Ammon's horn (tissue), 1 donor: ENCODE measurements around the gene ICA1.

ENCODE experiments used
- DNase-seq: peaks from one replicate; pipeline ENCODE4 v3.0.0-alpha.2; 2016; ENCODE audit warnings: low spot score

ICA1 gene

GRCh38 chr7:8159595-8159994 lies 102.4 kb downstream of the ICA1 start:
- no peak for DNase-seq

GRCh38 chr7:8157296-8157695 lies 104.7 kb downstream of the ICA1 start:
- no peak for DNase-seq

- no peak for DNase-seq
Measured at GRCh38 chr7:8155836-8156235, 106.1 kb downstream of the ICA1 start.

- no peak for DNase-seq
Measured at GRCh38 chr7:8154272-8154671, 107.7 kb downstream of the ICA1 start.

- DNase-seq = no peak
Measured at GRCh38 chr7:8152489-8153192, 109.3 kb downstream of the ICA1 start.

- DNase-seq = peak; percentile 27
Measured at GRCh38 chr7:8151161-8151725, 110.7 kb downstream of the ICA1 start.

GRCh38 chr7:8149222-8149621 lies 112.7 kb downstream of the ICA1 start:
- DNase-seq = no peak

GRCh38 chr7:8147760-8148463 lies 114.1 kb downstream of the ICA1 start:
- no peak for DNase-seq

- DNase-seq = no peak
Measured at GRCh38 chr7:8146788-8147413, 115.1 kb downstream of the ICA1 start.

- DNase-seq = no peak
Measured at GRCh38 chr7:8146106-8146787, 115.7 kb downstream of the ICA1 start.

- no peak for DNase-seq
Measured at GRCh38 chr7:8144856-8145255, 117.1 kb downstream of the ICA1 start.

- no peak for DNase-seq
Measured at GRCh38 chr7:8143151-8143874, 118.7 kb downstream of the ICA1 start.

- DNase-seq = no peak
Measured at GRCh38 chr7:8142477-8142876, 119.5 kb downstream of the ICA1 start.

- no peak for DNase-seq
Measured at GRCh38 chr7:8141070-8141469, 120.9 kb downstream of the ICA1 start.

GRCh38 chr7:8136051-8136730 lies 125.8 kb downstream of the ICA1 start:
- no peak for DNase-seq

- DNase-seq = no peak
Measured at GRCh38 chr7:8135417-8135816, 126.5 kb downstream of the ICA1 start.

GRCh38 chr7:8134089-8134733 lies 127.8 kb downstream of the ICA1 start:
- DNase-seq = no peak

GRCh38 chr7:8133188-8133848 lies 128.6 kb downstream of the ICA1 start:
- no peak for DNase-seq

- DNase-seq = no peak
Measured at GRCh38 chr7:8131694-8132605, 130.0 kb downstream of the ICA1 start.
